ENCODE data around the gene HIVEP3.
"Not testable (repeated sequence)": the region's sequence is repeated elsewhere in the genome, so short reads cannot be mapped to it uniquely, and the experiment has no call there.

The HIVEP3 gene

GRCh38 chr1:41918450-41919043 lies at the start of gene HIVEP3:
TSS of gene HIVEP3 (minus strand) at chr1:41918922.
- no peak for FAIRE-seq

- FAIRE-seq = no peak
Observed at GRCh38 chr1:41964400-41964799, 45.7 kb upstream of the HIVEP3 start.

GRCh38 chr1:41963636-41964035 lies 44.9 kb upstream of the HIVEP3 start:
- FAIRE-seq = no peak

GRCh38 chr1:41958015-41958673 lies 39.4 kb upstream of the HIVEP3 start:
- no peak for FAIRE-seq

- FAIRE-seq = no peak
Observed at GRCh38 chr1:41957568-41957967, 38.8 kb upstream of the HIVEP3 start.

- FAIRE-seq = no peak
Observed at GRCh38 chr1:41955461-41956159, 36.9 kb upstream of the HIVEP3 start.

GRCh38 chr1:41954533-41954944 lies 35.8 kb upstream of the HIVEP3 start:
- no peak for FAIRE-seq

- FAIRE-seq = no peak
Observed at GRCh38 chr1:41953291-41953690, 34.6 kb upstream of the HIVEP3 start.

- FAIRE-seq = no peak
Observed at GRCh38 chr1:41952208-41952607, 33.5 kb upstream of the HIVEP3 start.

GRCh38 chr1:41951492-41951891 lies 32.8 kb upstream of the HIVEP3 start:
- FAIRE-seq = not testable (repeated sequence)

- no peak for FAIRE-seq
Observed at GRCh38 chr1:41950820-41951219, 32.1 kb upstream of the HIVEP3 start.

GRCh38 chr1:41945946-41946345 lies 27.2 kb upstream of the HIVEP3 start:
- not testable (repeated sequence) for FAIRE-seq

GRCh38 chr1:41943717-41944116 lies 25.0 kb upstream of the HIVEP3 start:
- no peak for FAIRE-seq

- no peak for FAIRE-seq
Observed at GRCh38 chr1:41942278-41942677, 23.6 kb upstream of the HIVEP3 start.

GRCh38 chr1:41941381-41941780 lies 22.7 kb upstream of the HIVEP3 start:
- FAIRE-seq = no peak

- FAIRE-seq = no peak
Observed at GRCh38 chr1:41939194-41939593, 20.5 kb upstream of the HIVEP3 start.

- FAIRE-seq = no peak
Observed at GRCh38 chr1:41936107-41936506, 17.4 kb upstream of the HIVEP3 start.

- FAIRE-seq = no peak
Observed at GRCh38 chr1:41935226-41935625, 16.5 kb upstream of the HIVEP3 start.

GRCh38 chr1:41933106-41933505 lies 14.4 kb upstream of the HIVEP3 start:
- no peak for FAIRE-seq

- no peak for FAIRE-seq
Observed at GRCh38 chr1:41931578-41931977, 12.9 kb upstream of the HIVEP3 start.

- FAIRE-seq = no peak
Observed at GRCh38 chr1:41927118-41927517, 8.4 kb upstream of the HIVEP3 start.

- peak; percentile 17 for FAIRE-seq
Observed at GRCh38 chr1:41925712-41926111, 7.0 kb upstream of the HIVEP3 start.

- FAIRE-seq = no peak
Observed at GRCh38 chr1:41924911-41925310, 6.2 kb upstream of the HIVEP3 start.

GRCh38 chr1:41921271-41921670 lies 2.5 kb upstream of the HIVEP3 start:
- FAIRE-seq = not testable (repeated sequence)

All from TTC549 (cell line).